B cell (primary cell): ENCODE results near the gene ZNF484. TPM values are rescaled to one million over a fixed set of nuclear protein-coding genes. Genes with fewer than 3 reads are reported as not detected.

Experiments used
- ATAC-seq: fragments of 200-7000 bp; cut with Tn5 transposase; one replicate; pipeline ENCODE4 v1.10.0; 2021; ENCODE audit warnings: low read depth, mild to moderate bottlenecking, moderate number of reproducible peaks, moderate library complexity
- CTCF ChIA-PET: fragments of 350-600 bp; sonication (Branson Sonifier 250); formaldehyde crosslinking; loops from one replicate; lab custom pipeline; 2021; ENCODE audit warnings: antibody characterized with exemption, inconsistent platforms; lab: Charles Lee
- POLR2A ChIA-PET: fragments of 350-600 bp; sonication (Branson Sonifier 250); formaldehyde crosslinking; loops from one replicate; lab custom pipeline; 2021; ENCODE audit warnings: antibody characterized with exemption; lab: Charles Lee
- DNase-seq: peaks from one replicate; pipeline ENCODE4 v3.0.0; 2013
- H2AFZ ChIP-seq: 2 replicates; pipeline ENCODE4 v1.6.1; 2012; ENCODE audit warnings: mild to moderate bottlenecking, low read depth, low read length; ENCODE audit not compliant: insufficient read depth, poor library complexity, severe bottlenecking
- H3K27ac ChIP-seq, 2 donors: 1 replicate in 1 of 2; 2 replicates in 1 of 2; pipeline ENCODE4 v1.5.1; 2012 to 2013; ENCODE audit warnings: low read length in 2 of 2, mild to moderate bottlenecking in 2 of 2, moderate library complexity in 1 of 2
- H3K27me3 ChIP-seq, 4 experiments: fragments of 200-600 bp in 1 of 4; sonication (generic) in 1 of 4; replicated peaks in 1 of 4; 1 replicate in 2 of 4; 2 replicates in 2 of 4; pipeline versions ENCODE4 v1.6.1 to v1.7.0; 2013 to 2016; ENCODE audit warnings: low read length in 3 of 4, mild to moderate bottlenecking in 2 of 4, mixed read lengths in 1 of 4, moderate library complexity in 1 of 4; ENCODE audit not compliant: insufficient read depth in 4 of 4, control insufficient read depth in 3 of 4; ENCODE audit errors: control extremely low read depth in 1 of 4
- H3K36me3 ChIP-seq, 2 experiments: replicated peaks in 1 of 2; 1 replicate in 1 of 2; 2 replicates in 1 of 2; pipeline versions ENCODE4 v1.6.1 to v1.7.1; 2013; ENCODE audit warnings: low read length in 1 of 2; ENCODE audit not compliant: insufficient read depth in 2 of 2, control insufficient read depth in 1 of 2; ENCODE audit errors: control extremely low read depth in 1 of 2, extremely low read depth in 1 of 2
- H3K4me1 ChIP-seq, 2 donors: fragments of 200-600 bp in 1 of 2; sonication (generic) in 1 of 2; 1 replicate in 1 of 2; 2 replicates in 1 of 2; pipeline versions ENCODE4 v1.5.1 to v1.6.1; 2013 to 2017; ENCODE audit warnings: low read length in 2 of 2; ENCODE audit not compliant: control insufficient read depth in 2 of 2, insufficient read depth in 2 of 2
- H3K4me2 ChIP-seq: replicated peaks from 2 replicates; pipeline ENCODE3; 2012; ENCODE audit warnings: mild to moderate bottlenecking, low read depth, low read length; ENCODE audit not compliant: poor library complexity, severe bottlenecking
- H3K4me3 ChIP-seq, 5 experiments: fragments of 200-600 bp in 1 of 5; sonication (generic) in 1 of 5; 1 replicate in 3 of 5; 2 replicates in 2 of 5; pipeline versions ENCODE4 v1.5.1 to v1.7.0; 2011 to 2016; ENCODE audit warnings: low read length in 4 of 5, mild to moderate bottlenecking in 4 of 5, low read depth in 2 of 5, control low read depth in 1 of 5, moderate library complexity in 1 of 5; ENCODE audit not compliant: insufficient read depth in 1 of 5; ENCODE audit errors: control extremely low read depth in 1 of 5, extremely low read depth in 1 of 5
- H3K79me2 ChIP-seq: fragments of 200-600 bp; sonication (generic); one replicate; pipeline ENCODE4 v1.6.0; 2016; ENCODE audit warnings: low read length; ENCODE audit not compliant: control insufficient read depth, insufficient read depth
- H3K9ac ChIP-seq: fragments of 200-600 bp; sonication (generic); 2 replicates; pipeline ENCODE4 v1.6.1; 2017; ENCODE audit warnings: mild to moderate bottlenecking, low read length, moderate library complexity
- H3K9me3 ChIP-seq, 3 donors: one replicate each; pipeline versions ENCODE4 v1.6.1 to v1.7.1; 2013; ENCODE audit warnings: low read length in 2 of 3; ENCODE audit not compliant: control insufficient read depth in 2 of 3, insufficient read depth in 1 of 3; ENCODE audit errors: control extremely low read depth in 1 of 3
- H4K20me1 ChIP-seq: 2 replicates; pipeline ENCODE4 v1.6.0; 2012; ENCODE audit warnings: mild to moderate bottlenecking, low read length; ENCODE audit not compliant: insufficient read depth, control insufficient read depth, poor library complexity, severe bottlenecking
- H3K27ac Mint-ChIP-seq: one replicate; pipeline ENCODE4 v1.8.0; 2021; ENCODE audit warnings: mixed read lengths
- H3K27me3 Mint-ChIP-seq: one replicate; pipeline ENCODE4 v1.8.0; 2021; ENCODE audit warnings: mixed read lengths
- H3K4me1 Mint-ChIP-seq: one replicate; pipeline ENCODE4 v1.8.0; 2021; ENCODE audit warnings: mixed read lengths
- H3K4me3 Mint-ChIP-seq: one replicate; pipeline ENCODE4 v1.8.0; 2021; ENCODE audit warnings: mixed read lengths
- H3K9me3 Mint-ChIP-seq: one replicate; pipeline ENCODE4 v1.8.0; 2022; ENCODE audit warnings: mixed read lengths; ENCODE audit not compliant: insufficient read depth
- EZH2 ChIP-seq: IDR thresholded peaks from 2 replicates; pipeline ENCODE4 v1.6.1; 2012; ENCODE audit warnings: borderline replicate concordance, low read depth, mild to moderate bottlenecking, moderate library complexity, low read length; ENCODE audit not compliant: insufficient read depth, poor library complexity, severe bottlenecking
- WGBS: methylation state at CpG from one replicate; pipeline ENCODE4 v1.1.5; 2013; ENCODE audit warnings: missing lambda C conversion rate; ENCODE audit not compliant: insufficient coverage; 5-methylcytosine and 5-hydroxymethylcytosine counted together
- intact Hi-C: fragments of 100-400 bp; cut with micrococcal nuclease; formaldehyde crosslinking; loops from one replicate; pipeline ENCODE4 v1.10.0; 2022
- polyA plus RNA-seq: library from polyadenylated mRNA; depleted of rRNA; stranded (reverse); fragments of >200 nt; gene quantifications from 2 replicates; pipeline ENCODE4 v1.2.3, GENCODE V29; 2012
- total RNA-seq, 2 donors: library from RNA; stranded (reverse); fragments of 120-200 nt in 1 of 2; gene quantifications; 1 replicate in 1 of 2; 2 replicates in 1 of 2; pipeline versions ENCODE4 v1.2.3 to v1.2.4, GENCODE V29; 2013 to 2022
- TF ChIP-seq, protein P1 (sequence below): fragments of 200-600 bp; IDR thresholded peaks from one replicate; pipeline ENCODE4 v1.8.0; 2022; ENCODE audit warnings: antibody characterized with exemption, mild to moderate bottlenecking

The ZNF484 gene
- total and polyA plus RNA-seq, 2 donors (not counting 1 experiment from before 2014, with no cell fraction given), result 2.2 to 22.7 TPM

DNA sequence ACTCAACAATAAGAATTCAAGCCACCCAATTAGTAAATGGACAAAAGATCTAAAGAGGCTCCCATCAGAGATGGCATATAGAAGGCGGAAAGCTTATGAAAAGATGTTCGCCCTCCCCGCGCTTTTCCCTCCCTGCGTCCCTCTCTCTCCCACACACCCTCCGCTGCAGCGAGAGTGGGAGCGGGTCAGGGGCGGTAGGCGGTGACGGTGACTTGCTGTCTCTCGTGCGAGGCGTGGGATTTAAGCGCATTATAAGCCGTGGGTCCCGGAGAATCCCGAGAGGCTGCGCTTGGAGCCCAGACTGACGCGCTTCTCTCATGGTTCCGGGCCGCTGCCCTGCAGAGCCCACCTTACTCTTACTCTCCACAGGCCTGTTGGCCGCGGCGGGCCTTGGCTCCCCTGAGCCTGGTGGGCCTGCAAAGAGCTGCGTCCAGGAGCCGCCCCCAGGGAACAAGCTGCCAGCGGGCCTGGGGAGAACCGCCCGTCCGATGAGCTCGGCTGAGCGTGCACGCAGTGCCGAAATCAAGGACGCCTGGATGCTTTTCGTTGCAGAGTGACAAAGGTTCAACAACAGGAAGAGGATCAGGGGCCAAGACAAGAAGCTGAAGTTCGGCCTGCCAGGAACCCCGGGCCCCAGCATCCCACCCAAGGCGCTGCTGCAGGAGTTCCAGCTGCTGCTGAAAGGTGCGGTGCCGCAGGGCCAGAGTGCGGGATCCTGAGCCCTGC is 70.6 kb downstream of the ZNF484 start:
- H3K27ac Mint-ChIP-seq, result no peak overlapping the region
- no peaks in the 10 kb centered on the region for H3K9me3 Mint-ChIP-seq
- peaks cover 0 to 63% (median 50%) of the 10 kb centered on the region in 4 experiments for H3K27me3 ChIP-seq
- ATAC-seq (no peak), DNase-seq (no peak)
- H3K4me3 Mint-ChIP-seq, result peak overlapping the region; percentile 69
- peak overlapping the region; percentile 76 for H2AFZ ChIP-seq
- peaks cover 32 to 36% of the 10 kb centered on the region in 2 donors for H3K4me1 ChIP-seq
- ChIA-PET CTCF (interaction anchor here (1.3 to 2.6 kb wide), 2 partner anchors 16 to 89 kb away, joined by 5 to 12 read pairs; no protein-coding TSS in a partner anchor), POLR2A (no interaction called here)
- peaks cover 41% of the 10 kb centered on the region for H3K27me3 Mint-ChIP-seq
- peaks cover 6% of the 10 kb centered on the region for H4K20me1 ChIP-seq
- H3K79me2 ChIP-seq, result no peaks in the 10 kb centered on the region
- peak overlapping the region in 3 of 5 experiments; percentile 52 to 74 (median 59) for H3K4me3 ChIP-seq
- WGBS, result 19% methylated on average over 34 of the region's 44 CpGs
- H3K36me3 ChIP-seq, result no peaks in the 10 kb centered on the region
- H3K9me3 ChIP-seq, result peaks cover 0 to 17% (median 0%) of the 10 kb centered on the region in 3 donors
- peak overlapping the region; percentile 85 for H3K4me2 ChIP-seq
- H3K27ac ChIP-seq, result no peak overlapping the region
- peaks cover 25% of the 10 kb centered on the region for H3K4me1 Mint-ChIP-seq
- intact Hi-C loops, result no loop called here
- H3K9ac ChIP-seq, result peak overlapping the region; percentile 62
- TF ChIP-seq, protein P1, sequence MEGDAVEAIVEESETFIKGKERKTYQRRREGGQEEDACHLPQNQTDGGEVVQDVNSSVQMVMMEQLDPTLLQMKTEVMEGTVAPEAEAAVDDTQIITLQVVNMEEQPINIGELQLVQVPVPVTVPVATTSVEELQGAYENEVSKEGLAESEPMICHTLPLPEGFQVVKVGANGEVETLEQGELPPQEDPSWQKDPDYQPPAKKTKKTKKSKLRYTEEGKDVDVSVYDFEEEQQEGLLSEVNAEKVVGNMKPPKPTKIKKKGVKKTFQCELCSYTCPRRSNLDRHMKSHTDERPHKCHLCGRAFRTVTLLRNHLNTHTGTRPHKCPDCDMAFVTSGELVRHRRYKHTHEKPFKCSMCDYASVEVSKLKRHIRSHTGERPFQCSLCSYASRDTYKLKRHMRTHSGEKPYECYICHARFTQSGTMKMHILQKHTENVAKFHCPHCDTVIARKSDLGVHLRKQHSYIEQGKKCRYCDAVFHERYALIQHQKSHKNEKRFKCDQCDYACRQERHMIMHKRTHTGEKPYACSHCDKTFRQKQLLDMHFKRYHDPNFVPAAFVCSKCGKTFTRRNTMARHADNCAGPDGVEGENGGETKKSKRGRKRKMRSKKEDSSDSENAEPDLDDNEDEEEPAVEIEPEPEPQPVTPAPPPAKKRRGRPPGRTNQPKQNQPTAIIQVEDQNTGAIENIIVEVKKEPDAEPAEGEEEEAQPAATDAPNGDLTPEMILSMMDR, result no peak
- no peak for TF ChIP-seq EZH2

DNA sequence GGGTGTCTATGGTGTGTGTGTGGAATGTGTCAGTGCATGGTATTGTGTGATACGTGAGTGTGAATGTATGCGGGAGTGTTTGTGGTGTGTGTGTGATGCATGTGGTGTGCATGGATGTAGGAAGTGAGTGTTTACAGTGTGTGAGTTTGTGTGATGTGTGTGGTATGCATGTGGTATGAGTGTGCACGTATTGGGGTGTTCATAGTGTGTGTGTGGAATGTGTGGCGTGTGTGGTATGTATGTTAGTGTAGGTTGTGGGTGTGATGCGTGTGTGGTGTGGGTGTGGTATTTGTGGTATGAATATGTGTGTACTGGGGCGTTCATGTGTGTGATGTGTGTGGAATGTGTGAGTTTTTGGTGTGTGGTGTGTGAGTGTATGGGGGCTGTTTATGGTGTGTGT is 73.1 kb downstream of the ZNF484 start:
- no peaks in the 10 kb centered on the region for H3K36me3 ChIP-seq
- ChIA-PET POLR2A (no interaction called here), CTCF (interaction anchor here (1.3 kb wide), 1 partner anchor 14 kb away, joined by 4 read pairs; no protein-coding TSS in a partner anchor)
- TF ChIP-seq, protein P1, result no peak
- no peak for TF ChIP-seq EZH2
- 78% methylated on average over 6 of the region's 6 CpGs for WGBS
- no peaks in the 10 kb centered on the region for H3K79me2 ChIP-seq
- H3K4me3 ChIP-seq, result no peak overlapping the region
- H3K27me3 Mint-ChIP-seq, result peaks cover 32% of the 10 kb centered on the region
- H3K4me1 ChIP-seq, result peaks cover 28 to 32% of the 10 kb centered on the region in 2 donors
- peaks cover 20% of the 10 kb centered on the region for H3K4me1 Mint-ChIP-seq
- H3K9me3 Mint-ChIP-seq, result no peaks in the 10 kb centered on the region
- H3K4me2 ChIP-seq, result no peak overlapping the region
- peaks cover 0 to 17% (median 0%) of the 10 kb centered on the region in 3 donors for H3K9me3 ChIP-seq
- no peak overlapping the region for H2AFZ ChIP-seq
- H3K4me3 Mint-ChIP-seq, result no peak overlapping the region
- H4K20me1 ChIP-seq, result peaks cover 6% of the 10 kb centered on the region
- H3K27me3 ChIP-seq, result peaks cover 0 to 52% (median 38%) of the 10 kb centered on the region in 4 experiments
- DNase-seq (no peak), ATAC-seq (no peak)
- no peak overlapping the region for H3K9ac ChIP-seq
- H3K27ac Mint-ChIP-seq, result no peak overlapping the region
- no peak overlapping the region for H3K27ac ChIP-seq
- intact Hi-C loops, result no loop called here
